GM12864 (cell line): ENCODE results near the gene CDK5RAP3.

Source experiments
- DNase-seq: peaks from one replicate; pipeline ENCODE4 v3.0.0-alpha.2; 2011; ENCODE audit warnings: low read depth
- H3K4me3 ChIP-seq: 2 replicates; pipeline ENCODE4 v1.5.1; 2011; ENCODE audit warnings: mild to moderate bottlenecking, low read depth, low read length, control low read depth
- CTCF ChIP-seq: IDR thresholded peaks from 2 replicates; pipeline ENCODE4 v1.5.1; 2011; ENCODE audit warnings: low read depth, mild to moderate bottlenecking, moderate library complexity, low read length, control low read depth, inconsistent platforms; ENCODE audit errors: missing control alignments

The CDK5RAP3 gene

DNA sequence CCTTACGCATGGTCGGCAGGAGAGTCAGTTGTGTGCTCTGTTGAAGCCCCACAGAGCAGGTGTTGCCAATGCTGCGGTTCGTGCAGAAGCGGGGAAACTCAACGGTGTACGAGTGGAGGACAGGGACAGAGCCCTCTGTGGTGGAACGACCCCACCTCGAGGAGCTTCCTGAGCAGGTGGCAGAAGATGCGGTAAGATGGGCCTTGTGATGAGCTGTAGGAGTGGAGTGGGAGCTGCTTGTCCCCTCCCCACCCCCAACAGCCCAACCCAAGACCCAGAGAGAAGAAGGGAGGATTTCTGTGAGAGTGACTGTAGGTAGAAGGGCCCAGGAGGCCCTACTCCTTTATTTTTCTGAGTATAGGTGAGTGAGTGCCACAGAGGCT is 4.9 kb downstream of the CDK5RAP3 start:
- DNase-seq, result no peak
- TF ChIP-seq CTCF, result no peak
- no peak overlapping the region for H3K4me3 ChIP-seq

DNA sequence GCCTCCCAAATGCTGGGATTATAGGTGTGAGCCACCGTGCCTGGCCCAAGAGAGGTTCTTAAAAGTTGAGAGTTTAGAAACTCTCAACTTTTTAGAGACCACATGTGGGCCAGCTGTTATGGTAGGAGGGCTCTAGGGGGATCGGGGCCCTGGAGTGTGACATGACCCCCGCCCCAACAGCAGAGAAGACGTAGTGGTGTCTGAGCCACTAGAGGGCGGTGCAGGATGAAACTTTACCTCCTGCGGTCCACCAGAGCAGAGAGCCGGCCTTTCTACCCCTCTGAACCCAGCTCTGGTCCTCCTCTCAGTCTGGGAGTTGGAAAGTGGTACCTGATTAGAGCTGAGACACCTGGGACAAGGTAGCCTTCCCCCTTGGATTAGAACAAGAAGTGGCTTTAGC is 7.4 kb downstream of the CDK5RAP3 start:
- peak; percentile 87 for TF ChIP-seq CTCF
- no peak for DNase-seq
- H3K4me3 ChIP-seq, result no peak overlapping the region

- H3K4me3 ChIP-seq, result no peak overlapping the region
- no peak for DNase-seq
- no peak for TF ChIP-seq CTCF
Observed at GRCh38 chr17:47980541-47980940, 9.6 kb downstream of the CDK5RAP3 start.

- DNase-seq, result no peak
- no peak for TF ChIP-seq CTCF
- H3K4me3 ChIP-seq, result no peak overlapping the region
Observed at GRCh38 chr17:47981462-47981861, 10.5 kb downstream of the CDK5RAP3 start.

DNA sequence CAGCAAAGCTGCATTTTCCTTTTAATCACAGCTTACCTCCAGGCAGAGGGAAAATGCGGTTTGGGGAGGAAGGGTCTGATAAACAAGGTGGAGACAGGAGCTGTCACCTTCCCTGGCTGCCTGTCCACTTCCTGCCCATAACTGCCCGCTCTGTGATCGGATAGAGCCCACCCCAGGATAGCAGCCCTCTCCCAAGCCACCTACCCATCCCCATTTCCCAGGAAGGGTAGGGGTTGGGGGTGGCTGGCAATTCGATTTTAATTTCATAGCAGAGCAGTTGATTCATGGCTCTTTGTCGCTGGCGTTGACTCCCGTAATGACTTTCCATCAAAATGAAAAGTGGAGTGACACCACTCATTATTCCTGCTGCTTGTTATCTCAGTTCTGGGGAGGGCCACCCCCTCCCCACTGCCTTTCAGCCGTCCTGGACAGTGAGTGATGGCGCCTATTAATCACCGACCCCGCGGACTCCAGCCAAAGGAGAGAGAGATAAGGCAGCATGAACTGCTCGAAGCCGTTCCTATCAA is 11.2 kb downstream of the CDK5RAP3 start:
- no peak for TF ChIP-seq CTCF
- DNase-seq, result no peak
- H3K4me3 ChIP-seq, result no peak overlapping the region

- H3K4me3 ChIP-seq, result no peak overlapping the region
- no peak for TF ChIP-seq CTCF
- no peak for DNase-seq
Observed at GRCh38 chr17:47982645-47983390, 11.9 kb downstream of the CDK5RAP3 start.
